Colonic mucosa (tissue), 4 donors: ENCODE results near the gene TMEM30A. TPM values are rescaled to one million over a fixed set of nuclear protein-coding genes. Genes with fewer than 3 reads are reported as not detected.

Experiments used
- DNase-seq: peaks from one replicate; pipeline ENCODE4 v3.0.0-alpha.2; 2020
- H3K27ac ChIP-seq: fragments of 200-600 bp; one replicate; pipeline ENCODE4 v1.8.0; 2021
- H3K27me3 ChIP-seq: fragments of 200-600 bp; one replicate; pipeline ENCODE4 v1.8.0; 2021
- H3K36me3 ChIP-seq: fragments of 200-600 bp; one replicate; pipeline ENCODE4 v1.8.0; 2021
- H3K4me1 ChIP-seq: fragments of 200-600 bp; one replicate; pipeline ENCODE4 v1.8.0; 2021; ENCODE audit warnings: mild to moderate bottlenecking
- H3K4me3 ChIP-seq: fragments of 200-600 bp; one replicate; pipeline ENCODE4 v1.8.0; 2021
- H3K9ac ChIP-seq, 2 donors: one replicate each; pipeline ENCODE4 v1.7.0; 2013; ENCODE audit warnings: control low read depth in 2 of 2, low read depth in 2 of 2, low read length in 2 of 2
- H3K9me3 ChIP-seq: fragments of 200-600 bp; one replicate; pipeline ENCODE4 v1.8.0; 2021
- CTCF ChIP-seq: fragments of 200-600 bp; IDR thresholded peaks from one replicate; pipeline ENCODE4 v1.8.0; 2022; ENCODE audit warnings: antibody characterized with exemption, mild to moderate bottlenecking
- intact Hi-C: fragments of 100-400 bp; cut with DNase I; formaldehyde crosslinking; loops from one replicate; pipeline ENCODE4 v1.14.1; 2022
- total RNA-seq, 2 donors: library from RNA; stranded (reverse); fragmentation: NEBNext Ultra II Directional in 1 of 2; extraction: Animal tissue kit (Norgen Biotek cat#: 25700) in 1 of 2; gene quantifications; one replicate each; pipeline ENCODE4 v1.2.1, GENCODE V29; 2021
- donor health status: healthy.
- donor health status: DM: no; HTN: no; CAD: no.
- donor health status: DM: no; HTN: no; CAD: no.

TMEM30A gene
- total RNA-seq, 2 donors from 2014 or later: 69.5 to 112 TPM

DNA sequence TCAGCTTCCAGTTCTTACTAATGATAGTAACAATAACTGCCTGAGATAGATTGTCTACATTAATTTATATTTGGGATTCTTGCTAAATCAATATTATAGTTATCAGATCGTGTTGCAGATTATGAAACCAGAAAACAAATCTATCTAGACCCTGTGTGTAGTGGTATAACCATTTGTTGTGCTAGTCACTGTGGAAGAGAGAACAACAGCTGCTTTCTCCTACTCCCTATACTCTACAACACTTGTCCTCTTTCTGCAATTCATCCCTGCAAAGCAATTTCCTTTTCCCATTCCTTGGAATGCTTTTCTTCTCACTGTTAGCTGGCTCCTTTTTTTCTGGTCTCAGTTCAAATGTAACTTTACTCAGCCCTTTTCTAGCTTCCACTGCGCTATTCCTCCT, 49.3 kb downstream of the TMEM30A start:
- no peaks in the 10 kb centered on the region for H3K27me3 ChIP-seq
- DNase-seq: no peak

DNA sequence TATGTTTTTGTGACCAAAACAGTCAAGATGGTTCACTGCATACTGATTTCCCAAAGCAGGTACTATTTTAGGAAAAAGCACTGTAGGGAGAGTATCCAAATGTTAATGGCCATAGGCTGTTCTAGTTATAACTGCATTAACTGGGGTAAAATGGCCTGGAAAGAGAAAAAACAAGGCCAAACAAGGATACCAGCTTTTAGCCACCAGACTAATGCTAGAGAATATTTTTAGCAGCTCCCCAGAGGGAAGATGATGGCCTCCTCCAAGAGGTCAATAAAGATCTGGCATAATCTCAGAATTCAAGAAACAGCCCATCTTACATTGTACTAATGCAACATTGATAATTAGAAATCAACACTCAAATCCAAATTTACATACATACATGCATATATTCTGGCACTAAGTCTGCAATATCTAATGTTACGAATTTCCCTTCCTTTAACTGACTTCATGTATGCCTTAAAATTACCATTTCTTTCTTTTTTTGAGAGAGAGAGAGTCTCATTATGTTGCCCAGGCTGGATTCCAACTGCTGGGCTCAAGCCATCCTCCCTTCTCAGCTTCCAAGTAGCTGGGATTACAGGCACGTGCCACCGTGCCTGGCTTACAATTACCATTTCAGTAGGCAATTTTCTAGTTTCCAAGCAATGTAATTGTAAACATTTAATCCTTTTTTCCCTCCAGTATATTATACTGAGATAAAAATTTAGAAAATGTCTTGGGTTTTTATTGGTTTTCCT, 50.3 kb downstream of the TMEM30A start:
- no peak for DNase-seq
- Histone ChIP-seq H3K9me3 (no peaks in the 10 kb centered on the region), H3K4me1 (no peaks in the 10 kb centered on the region), H3K4me3 (no peak overlapping the region), H3K9ac (no peak overlapping the region), H3K27me3 (no peaks in the 10 kb centered on the region), H3K27ac (no peak overlapping the region), H3K36me3 (no peaks in the 10 kb centered on the region)
- no peak for TF ChIP-seq CTCF
- intact Hi-C loops: no loop called here

More for the DNA sequence above, 49.3 kb downstream of the TMEM30A start:
- no peak for TF ChIP-seq CTCF
- no peak overlapping the region for H3K9ac ChIP-seq
- H3K9me3 ChIP-seq: no peaks in the 10 kb centered on the region
- H3K4me1 ChIP-seq: no peaks in the 10 kb centered on the region
- intact Hi-C loops: no loop called here
- no peaks in the 10 kb centered on the region for H3K36me3 ChIP-seq
- no peak overlapping the region for H3K4me3 ChIP-seq
- H3K27ac ChIP-seq: no peak overlapping the region

DNA sequence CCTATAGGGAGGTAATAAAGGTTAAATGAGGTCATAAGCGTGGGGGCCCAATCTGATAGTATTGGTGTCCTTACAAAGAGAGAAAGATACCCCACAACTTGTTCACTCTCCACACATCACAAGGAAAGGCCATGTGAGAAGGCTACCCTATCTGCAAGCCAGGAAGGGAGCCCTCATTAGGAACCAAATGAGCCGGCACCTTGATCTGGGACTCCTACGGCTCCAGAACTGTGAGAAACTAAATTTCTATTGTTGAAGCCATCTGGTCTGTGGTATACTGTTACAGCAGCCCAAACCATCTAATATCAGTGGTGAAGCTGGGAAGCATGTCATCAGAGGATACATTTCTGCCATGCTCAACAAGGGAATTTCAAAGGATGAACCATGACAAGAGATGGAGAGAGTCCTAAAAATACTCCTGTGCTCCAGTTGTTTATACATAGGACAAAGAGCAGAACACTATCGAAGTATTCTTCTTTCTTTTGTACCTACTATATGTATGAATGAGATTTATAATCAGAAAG, 51.4 kb downstream of the TMEM30A start:
- Histone ChIP-seq H3K4me1 (no peaks in the 10 kb centered on the region), H3K9me3 (no peaks in the 10 kb centered on the region), H3K36me3 (no peaks in the 10 kb centered on the region), H3K27ac (no peak overlapping the region), H3K9ac (no peak overlapping the region), H3K27me3 (no peaks in the 10 kb centered on the region), H3K4me3 (no peak overlapping the region)
- no peak for DNase-seq
- no peak for TF ChIP-seq CTCF
- intact Hi-C loops: no loop called here

- no peaks in the 10 kb centered on the region for H3K27me3 ChIP-seq
- no peak overlapping the region for H3K9ac ChIP-seq
- H3K4me1 ChIP-seq: no peaks in the 10 kb centered on the region
- peak; percentile 67 for TF ChIP-seq CTCF
- no peaks in the 10 kb centered on the region for H3K9me3 ChIP-seq
- no peak overlapping the region for H3K27ac ChIP-seq
- no peaks in the 10 kb centered on the region for H3K36me3 ChIP-seq
- peak; percentile 34 for DNase-seq
- H3K4me3 ChIP-seq: no peak overlapping the region
- intact Hi-C loops: no loop called here
Observed at GRCh38 chr6:75230484-75231325, 53.9 kb downstream of the TMEM30A start.

DNA sequence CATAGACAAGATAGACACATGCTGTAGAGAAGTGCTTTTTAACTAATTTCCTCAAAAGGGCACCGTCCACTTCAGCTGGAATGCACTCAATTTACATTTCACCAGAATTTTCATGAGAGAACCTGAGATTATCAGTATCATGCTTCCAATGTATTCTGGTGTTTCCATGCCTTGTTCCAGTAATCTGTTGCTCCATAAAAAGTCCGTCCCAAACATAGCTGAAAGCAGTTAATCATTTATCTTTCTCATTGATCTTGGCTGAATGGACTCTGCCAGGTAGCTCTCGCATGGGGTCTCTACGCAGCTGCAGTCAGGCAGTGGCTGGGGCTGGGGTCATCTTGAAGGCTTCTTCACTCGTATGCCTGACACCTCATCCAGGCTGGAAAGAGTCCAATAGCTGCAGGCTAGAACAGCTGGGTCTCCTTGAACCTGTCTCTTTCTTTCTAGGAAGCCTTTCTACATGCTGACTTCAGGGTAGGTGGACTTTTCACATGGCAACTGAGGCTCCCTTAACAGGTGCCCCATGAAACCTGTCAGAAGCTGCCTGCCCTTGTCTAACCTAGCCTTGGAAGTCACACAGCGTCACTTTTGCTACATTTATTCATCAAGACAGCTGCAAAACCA, 60.2 kb downstream of the TMEM30A start:
- H3K36me3 ChIP-seq: no peaks in the 10 kb centered on the region
- DNase-seq: no peak
- intact Hi-C loops: no loop called here
- no peaks in the 10 kb centered on the region for H3K27me3 ChIP-seq
- TF ChIP-seq CTCF: no peak
- no peak overlapping the region for H3K27ac ChIP-seq
- H3K4me1 ChIP-seq: no peaks in the 10 kb centered on the region
- H3K9me3 ChIP-seq: no peaks in the 10 kb centered on the region
- no peak overlapping the region for H3K9ac ChIP-seq
- H3K4me3 ChIP-seq: no peak overlapping the region
